SK-N-SH (cell line): ENCODE measurements around the gene LTA4H. TPM values are rescaled to one million over a fixed set of nuclear protein-coding genes. Genes with fewer than 3 reads are reported as not detected.

Experiments used
- CTCF ChIA-PET: fragments of 300-600, 350-600 bp; formaldehyde crosslinking; extraction: SDS; loops from one replicate; lab custom pipeline; 2021; lab: Yijun Ruan, JAX
- POLR2A ChIA-PET: fragments of 350-600 bp; sonication (Branson Sonifier 250); formaldehyde crosslinking; extraction: SDS; loops from one replicate; lab custom pipeline; 2020; ENCODE audit warnings: antibody characterized with exemption, inconsistent platforms; lab: Yijun Ruan, JAX
- DNase-seq: peaks from one replicate; pipeline ENCODE4 v3.0.0; 2012
- H2AFZ ChIP-seq: fragments of 200-600 bp; sonication (generic); 2 replicates; pipeline ENCODE4 v1.8.1; 2016; ENCODE audit warnings: antibody characterized with exemption, mild to moderate bottlenecking, low read depth
- H3F3A ChIP-seq: fragments of 200-600 bp; sonication (generic); replicated peaks from 2 replicates; pipeline ENCODE3; 2016; ENCODE audit warnings: antibody characterized with exemption, mild to moderate bottlenecking; ENCODE audit not compliant: insufficient read depth
- H3K27ac ChIP-seq, 2 experiments: fragments of 200-500 bp in 1 of 2; fragments of 200-600 bp in 1 of 2; sonication (Bioruptor generic) in 1 of 2; sonication (generic), shearing (Covaris generic) in 1 of 2; 2 replicates each; pipeline versions ENCODE4 v1.5.1 to v1.6.1; 2014 to 2016; ENCODE audit warnings: low read depth in 2 of 2, inconsistent platforms in 1 of 2, low read length in 1 of 2, mild to moderate bottlenecking in 1 of 2, mixed read lengths in 1 of 2
- H3K27me3 ChIP-seq: fragments of 200-600 bp; sonication (generic), shearing (Covaris generic); 2 replicates; pipeline ENCODE4 v1.6.1; 2016; ENCODE audit warnings: mixed run types; ENCODE audit not compliant: insufficient read depth
- H3K36me3 ChIP-seq, 2 experiments: fragments of 200-500 bp in 1 of 2; fragments of 200-600 bp in 1 of 2; sonication (Bioruptor generic) in 1 of 2; sonication (generic) in 1 of 2; replicated peaks in 1 of 2; 2 replicates each; pipeline versions ENCODE3 to v1.5.1; 2014 to 2016; ENCODE audit warnings: low read length in 1 of 2, mild to moderate bottlenecking in 1 of 2; ENCODE audit not compliant: insufficient read depth in 2 of 2, control insufficient read depth in 1 of 2
- H3K4me1 ChIP-seq, 2 experiments: fragments of 200-500 bp in 1 of 2; fragments of 200-600 bp in 1 of 2; sonication (Bioruptor generic) in 1 of 2; sonication (generic), shearing (Covaris generic) in 1 of 2; 2 replicates each; pipeline versions ENCODE4 v1.5.1 to v1.6.1; 2014 to 2016; ENCODE audit warnings: low read depth in 1 of 2, low read length in 1 of 2, mixed run types in 1 of 2; ENCODE audit not compliant: insufficient read depth in 2 of 2, control insufficient read depth in 1 of 2
- H3K4me2 ChIP-seq: fragments of 200-600 bp; sonication (generic), shearing (Covaris generic); 2 replicates; pipeline ENCODE4 v1.6.1; 2017; ENCODE audit warnings: mixed run types
- H3K4me3 ChIP-seq, 2 experiments: fragments of 200-500 bp in 1 of 2; fragments of 200-600 bp in 1 of 2; sonication (Bioruptor generic) in 1 of 2; sonication (generic), shearing (Covaris generic) in 1 of 2; 2 replicates each; pipeline versions ENCODE4 v1.5.1 to v1.8.1; 2014 to 2016; ENCODE audit warnings: low read depth in 2 of 2, inconsistent platforms in 1 of 2, low read length in 1 of 2, mild to moderate bottlenecking in 1 of 2, mixed read lengths in 1 of 2, moderate library complexity in 1 of 2
- H3K79me2 ChIP-seq: fragments of 200-600 bp; sonication (generic); 2 replicates; pipeline ENCODE4 v1.8.1; 2017; ENCODE audit warnings: mild to moderate bottlenecking; ENCODE audit not compliant: insufficient read depth
- H3K9ac ChIP-seq: fragments of 200-600 bp; sonication (generic); 2 replicates; pipeline ENCODE4 v1.6.1; 2017; ENCODE audit warnings: mixed run types
- H3K9me2 ChIP-seq: fragments of 200-600 bp; sonication (generic); 2 replicates; pipeline ENCODE4 v1.6.1; 2017; ENCODE audit warnings: mixed run types
- H3K9me3 ChIP-seq: fragments of 200-600 bp; sonication (generic); 2 replicates; pipeline ENCODE4 v1.6.1; 2017; ENCODE audit warnings: mixed run types, mild to moderate bottlenecking, moderate library complexity
- H4K20me1 ChIP-seq: fragments of 200-600 bp; sonication (generic); 2 replicates; pipeline ENCODE4 v1.6.1; 2017; ENCODE audit warnings: mild to moderate bottlenecking, mixed run types; ENCODE audit not compliant: insufficient read depth
- EP300 ChIP-seq, 2 experiments: IDR thresholded peaks; 2 replicates each; pipeline versions ENCODE4 v1.4.0 to v1.6.1; 2012; ENCODE audit warnings: borderline replicate concordance in 1 of 2, low read depth in 1 of 2, low read length in 1 of 2
- EZH2phosphoT487 ChIP-seq: fragments of 200-600 bp; sonication (generic); IDR thresholded peaks from 2 replicates; pipeline ENCODE4 v1.6.1; 2017; ENCODE audit warnings: low read depth, mixed run types, mild to moderate bottlenecking, antibody characterized with exemption, moderate library complexity, borderline replicate concordance
- FOXM1 ChIP-seq: IDR thresholded peaks from 2 replicates; pipeline ENCODE4 v1.4.0; 2012; ENCODE audit warnings: low read depth, mild to moderate bottlenecking
- GATA2 ChIP-seq: sonication (generic); formaldehyde crosslinking; IDR thresholded peaks from 2 replicates; pipeline ENCODE4 v1.5.0; 2020; ENCODE audit warnings: mild to moderate bottlenecking, missing genetic modification reagents
- NFIC ChIP-seq: IDR thresholded peaks from 2 replicates; pipeline ENCODE4 v1.4.0; 2012; ENCODE audit warnings: borderline replicate concordance
- NRF1 ChIP-seq: IDR thresholded peaks from 2 replicates; pipeline ENCODE4 v1.6.1; 2012; ENCODE audit warnings: low read depth, mild to moderate bottlenecking, low read length
- PBX3 ChIP-seq: IDR thresholded peaks from 2 replicates; pipeline ENCODE4; 2012
- REST ChIP-seq: IDR thresholded peaks from 2 replicates; pipeline ENCODE4 v1.6.1; 2012; ENCODE audit warnings: mild to moderate bottlenecking, low read depth, low read length, moderate library complexity
- RXRA ChIP-seq: IDR thresholded peaks from 2 replicates; pipeline ENCODE4 v1.4.0; 2012; ENCODE audit warnings: low read depth, mild to moderate bottlenecking, borderline replicate concordance
- SIN3A ChIP-seq: IDR thresholded peaks from 2 replicates; pipeline ENCODE4 v1.6.1; 2012; ENCODE audit warnings: low read depth, mild to moderate bottlenecking, low read length, moderate library complexity, borderline replicate concordance
- TCF12 ChIP-seq: IDR thresholded peaks from 2 replicates; pipeline ENCODE4 v1.4.0; 2012
- TEAD4 ChIP-seq: IDR thresholded peaks from 2 replicates; pipeline ENCODE4 v1.4.0; 2012; ENCODE audit warnings: mild to moderate bottlenecking, borderline replicate concordance; ENCODE audit not compliant: insufficient read depth
- USF2 ChIP-seq: fragments of 150-350 bp; IDR thresholded peaks from 2 replicates; pipeline ENCODE4 v1.6.1; 2017; ENCODE audit warnings: antibody characterized with exemption, low read length, low read depth, borderline replicate concordance
- YY1 ChIP-seq: IDR thresholded peaks from 2 replicates; pipeline ENCODE4 v1.4.0; 2012; ENCODE audit warnings: low read depth, mild to moderate bottlenecking
- WGBS: methylation state at CpG from one replicate; pipeline ENCODE4 v1.1.6; 2017; ENCODE audit warnings: low lambda C conversion rate; 5-methylcytosine and 5-hydroxymethylcytosine counted together
- polyA plus RNA-seq, 3 experiments: library from polyadenylated mRNA; depleted of rRNA; stranded (reverse); fragments of >200 nt; gene quantifications; 2 replicates each; pipeline ENCODE4 v1.2.3, GENCODE V29; 2012

Gene LTA4H
- polyA plus RNA-seq, 1 of the 3 experiments (the other 2 are of a cell fraction) = 55.9 TPM

GRCh38 chr12:96045566-96045965 is 10.2 kb upstream of the LTA4H start:
- Histone ChIP-seq H3K9me3 (no peaks in the 10 kb centered on the region), H3K36me3 (no peaks in the 10 kb centered on the region), H3K4me1 (peaks cover 0 to 10% of the 10 kb centered on the region in 2 experiments; a peak in 1 of 4 replicates), H3K27me3 (no peaks in the 10 kb centered on the region), H3K27ac (no peak overlapping the region), H4K20me1 (no peaks in the 10 kb centered on the region), H2AFZ (no peak overlapping the region), H3F3A (peaks cover 13% of the 10 kb centered on the region), H3K9me2 (no peaks in the 10 kb centered on the region), H3K79me2 (no peaks in the 10 kb centered on the region), H3K4me3 (no peak overlapping the region), H3K9ac (no peak overlapping the region), H3K4me2 (no peak overlapping the region)
- DNase-seq = no peak
- POLR2A ChIA-PET = no interaction called here
- CTCF ChIA-PET = no interaction called here
- WGBS = 81% methylated on average over 7 of the region's 7 CpGs
- TF ChIP-seq USF2 = no peak
- no peak for TF ChIP-seq RXRA
- no peak for TF ChIP-seq REST
- no peak for TF ChIP-seq GATA2
- no peak for TF ChIP-seq FOXM1
- TF ChIP-seq PBX3 = no peak

DNA sequence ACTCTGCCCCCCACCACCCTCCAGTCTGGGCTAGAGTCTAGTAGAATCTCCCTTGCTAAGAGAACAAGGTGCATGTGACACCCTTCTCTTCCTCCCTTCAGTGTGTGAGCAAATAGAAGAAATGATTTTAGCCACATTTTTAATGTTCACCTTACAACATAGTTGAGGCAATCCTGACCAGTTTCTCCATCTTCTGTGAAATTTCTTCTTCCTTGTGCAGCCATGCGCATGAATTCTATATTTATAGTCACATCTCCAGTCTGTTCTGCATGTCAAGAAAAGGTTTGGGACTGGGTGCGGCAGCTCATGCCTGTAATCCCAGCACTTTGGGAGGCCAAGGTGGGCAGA is 9.5 kb upstream of the LTA4H start:
- POLR2A ChIA-PET = no interaction called here
- Histone ChIP-seq H3K4me2 (no peak overlapping the region), H3K4me3 (no peak overlapping the region), H3F3A (peaks cover 13% of the 10 kb centered on the region), H3K9me3 (no peaks in the 10 kb centered on the region), H3K9me2 (no peaks in the 10 kb centered on the region), H3K79me2 (no peaks in the 10 kb centered on the region), H3K27me3 (no peaks in the 10 kb centered on the region), H4K20me1 (no peaks in the 10 kb centered on the region), H3K36me3 (no peaks in the 10 kb centered on the region), H2AFZ (no peak overlapping the region), H3K9ac (no peak overlapping the region), H3K27ac (no peak overlapping the region), H3K4me1 (peaks cover 0 to 10% of the 10 kb centered on the region in 2 experiments; a peak in 1 of 4 replicates)
- CTCF ChIA-PET = no interaction called here
- DNase-seq = no peak
- TF ChIP-seq TEAD4 (no peak), PBX3 (no peak), YY1 (no peak), TCF12 (no peak), USF2 (no peak), SIN3A (no peak), EP300 (IDR thresholded peaks at IDR 0.05; ENCODE audit: borderline replicate concordance in 1 of 2, low read depth in 1 of 2, low read length in 1 of 2) (no peak), NFIC (no peak), NRF1 (no peak), RXRA (no peak), EZH2phosphoT487 (no peak)
- 97% methylated on average over 2 of the region's 2 CpGs for WGBS
